Measurements from ENCODE around the gene ADCY5. TPM values are rescaled to one million over a fixed set of nuclear protein-coding genes. Genes with fewer than 3 reads are reported as not detected.

ADCY5 gene
- polyA plus RNA-seq, 3 donors = not detected

DNA sequence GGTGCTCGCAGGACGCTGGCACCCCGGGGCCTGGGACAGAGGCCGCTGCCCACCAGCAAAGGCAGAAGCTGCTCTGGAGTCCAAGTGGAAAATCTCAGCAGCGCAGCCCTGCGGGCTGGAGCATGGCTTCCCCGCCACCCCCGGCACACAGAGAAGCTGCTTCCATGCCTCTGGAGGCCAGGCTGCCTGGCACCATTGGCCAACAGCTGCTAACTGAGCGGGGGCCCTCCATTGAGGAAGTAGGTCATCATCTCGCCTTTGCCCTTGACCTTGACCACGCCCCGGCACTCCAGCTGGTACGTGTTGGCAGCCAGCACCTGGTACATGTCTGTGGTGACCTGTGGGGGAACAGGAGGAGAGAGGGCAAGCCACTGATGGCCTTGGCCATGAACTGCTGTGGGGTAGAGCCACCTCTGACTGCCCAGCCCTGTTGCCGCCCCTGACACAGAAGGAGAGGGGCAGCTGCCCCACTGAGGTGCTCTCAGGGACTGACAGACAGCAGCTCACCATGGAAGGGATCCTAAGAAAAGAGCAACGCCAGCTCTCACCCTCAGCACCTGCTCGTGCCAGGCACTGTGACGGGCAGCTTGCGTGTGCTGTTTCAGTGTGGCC, 164.4 kb downstream of the ADCY5 start:
- Histone ChIP-seq H3K9me3 (replicated peaks in 1 of 2; ENCODE audit: control insufficient read depth in 1 of 2, insufficient read depth in 1 of 2, low read length in 2 of 2) (no peaks in the 10 kb centered on the region), H2AFZ (ENCODE audit: insufficient read depth, low read depth, low read length, poor library complexity, severe bottlenecking) (no peak overlapping the region), H3K27ac (ENCODE audit: low read depth in 1 of 2, low read length in 2 of 2) (no peak overlapping the region), H3K4me2 (replicated peaks; ENCODE audit: extremely low read depth, low read length, poor library complexity, severe bottlenecking) (no peak overlapping the region), H3K4me1 (ENCODE audit: control insufficient read depth in 1 of 2, insufficient read depth in 2 of 2, low read length in 2 of 2) (no peaks in the 10 kb centered on the region), H3K27me3 (ENCODE audit: control insufficient read depth in 2 of 2, insufficient read depth in 2 of 2, low read length in 2 of 2) (no peaks in the 10 kb centered on the region), H3K4me3 (replicated peaks in 1 of 3; ENCODE audit: low read depth in 2 of 3, low read length in 3 of 3) (no peak overlapping the region), H3K79me2 (ENCODE audit: insufficient read depth, low read length) (no peaks in the 10 kb centered on the region), H4K20me1 (ENCODE audit: insufficient read depth, low read length) (no peaks in the 10 kb centered on the region), H3K36me3 (replicated peaks in 1 of 2; ENCODE audit: control insufficient read depth in 1 of 2, insufficient read depth in 2 of 2, low read length in 2 of 2) (no peaks in the 10 kb centered on the region), H3K9ac (ENCODE audit: insufficient read depth, low read length, poor library complexity, severe bottlenecking) (no peak overlapping the region)
- Mint-ChIP-seq H3K4me3 (no peak overlapping the region), H3K27me3 (ENCODE audit: low read depth in 3 of 3) (peaks cover 2 to 5% (median 4%) of the 10 kb centered on the region in 3 donors), H3K36me3 (no peaks in the 10 kb centered on the region), H3K27ac (no peak overlapping the region), H3K9me3 (no peaks in the 10 kb centered on the region), H3K4me1 (no peaks in the 10 kb centered on the region)
- TF ChIP-seq, protein P1, sequence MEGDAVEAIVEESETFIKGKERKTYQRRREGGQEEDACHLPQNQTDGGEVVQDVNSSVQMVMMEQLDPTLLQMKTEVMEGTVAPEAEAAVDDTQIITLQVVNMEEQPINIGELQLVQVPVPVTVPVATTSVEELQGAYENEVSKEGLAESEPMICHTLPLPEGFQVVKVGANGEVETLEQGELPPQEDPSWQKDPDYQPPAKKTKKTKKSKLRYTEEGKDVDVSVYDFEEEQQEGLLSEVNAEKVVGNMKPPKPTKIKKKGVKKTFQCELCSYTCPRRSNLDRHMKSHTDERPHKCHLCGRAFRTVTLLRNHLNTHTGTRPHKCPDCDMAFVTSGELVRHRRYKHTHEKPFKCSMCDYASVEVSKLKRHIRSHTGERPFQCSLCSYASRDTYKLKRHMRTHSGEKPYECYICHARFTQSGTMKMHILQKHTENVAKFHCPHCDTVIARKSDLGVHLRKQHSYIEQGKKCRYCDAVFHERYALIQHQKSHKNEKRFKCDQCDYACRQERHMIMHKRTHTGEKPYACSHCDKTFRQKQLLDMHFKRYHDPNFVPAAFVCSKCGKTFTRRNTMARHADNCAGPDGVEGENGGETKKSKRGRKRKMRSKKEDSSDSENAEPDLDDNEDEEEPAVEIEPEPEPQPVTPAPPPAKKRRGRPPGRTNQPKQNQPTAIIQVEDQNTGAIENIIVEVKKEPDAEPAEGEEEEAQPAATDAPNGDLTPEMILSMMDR (IDR thresholded peaks at IDR 0.05) = no peak
- DNase-seq = no peak
- 91% methylated on average over 16 of the region's 18 CpGs for WGBS (ENCODE audit: insufficient coverage)
- intact Hi-C loops (cut with micrococcal nuclease) = no loop called here

DNA sequence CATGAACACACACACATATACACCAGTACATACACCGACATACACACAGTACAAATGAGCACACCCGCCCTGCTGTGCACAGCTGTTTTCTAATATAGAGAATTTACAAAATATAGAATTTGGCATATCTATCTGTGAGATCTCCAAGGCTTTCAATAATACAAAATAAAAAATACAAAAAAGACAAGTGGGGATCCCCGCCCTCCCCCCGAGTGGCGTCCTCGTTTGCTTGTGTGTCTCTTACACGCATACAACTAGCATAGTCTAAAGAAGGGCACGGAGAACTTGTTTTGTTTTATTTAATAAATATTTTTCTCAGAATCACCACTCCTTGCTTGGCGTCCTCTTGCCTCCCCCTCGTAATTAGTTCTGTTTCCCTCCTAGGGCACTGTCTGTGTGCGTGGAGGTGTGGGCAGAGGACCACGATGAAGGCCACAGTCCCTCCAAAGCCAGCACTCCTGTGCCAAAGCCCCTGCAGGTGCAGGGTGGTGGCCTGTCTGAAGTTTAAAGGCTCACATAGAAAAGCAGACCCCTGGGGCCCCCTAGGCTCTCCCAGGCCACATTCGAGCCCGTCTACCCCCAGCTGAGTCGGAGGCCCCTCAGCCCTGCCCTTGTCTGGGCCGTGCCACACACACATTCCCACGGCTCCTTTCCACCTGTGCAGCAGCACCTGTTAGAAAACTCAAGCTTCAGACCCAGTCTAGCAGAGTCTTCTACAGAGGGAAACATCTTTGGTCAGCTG, 165.1 kb downstream of the ADCY5 start:
- intact Hi-C loops (cut with micrococcal nuclease) = no loop called here
- no peak overlapping the region for H2AFZ ChIP-seq (ENCODE audit: insufficient read depth, low read depth, low read length, poor library complexity, severe bottlenecking)
- Mint-ChIP-seq H3K4me3 (no peak overlapping the region), H3K9me3 (no peaks in the 10 kb centered on the region), H3K27ac (no peak overlapping the region), H3K27me3 (ENCODE audit: low read depth in 3 of 3) (peaks cover 2 to 5% (median 4%) of the 10 kb centered on the region in 3 donors), H3K4me1 (no peaks in the 10 kb centered on the region), H3K36me3 (no peaks in the 10 kb centered on the region)
- no peak overlapping the region for H3K4me2 ChIP-seq (replicated peaks; ENCODE audit: extremely low read depth, low read length, poor library complexity, severe bottlenecking)
- no peaks in the 10 kb centered on the region for H4K20me1 ChIP-seq (ENCODE audit: insufficient read depth, low read length)
- H3K9ac ChIP-seq (ENCODE audit: insufficient read depth, low read length, poor library complexity, severe bottlenecking) = no peak overlapping the region
- 91% methylated on average over 8 of the region's 17 CpGs for WGBS (ENCODE audit: insufficient coverage)
- no peaks in the 10 kb centered on the region for H3K36me3 ChIP-seq (replicated peaks in 1 of 2; ENCODE audit: control insufficient read depth in 1 of 2, insufficient read depth in 2 of 2, low read length in 2 of 2)
- H3K27me3 ChIP-seq (ENCODE audit: control insufficient read depth in 2 of 2, insufficient read depth in 2 of 2, low read length in 2 of 2) = no peaks in the 10 kb centered on the region
- H3K79me2 ChIP-seq (ENCODE audit: insufficient read depth, low read length) = no peaks in the 10 kb centered on the region
- no peaks in the 10 kb centered on the region for H3K4me1 ChIP-seq (ENCODE audit: control insufficient read depth in 1 of 2, insufficient read depth in 2 of 2, low read length in 2 of 2)
- no peak for DNase-seq
- no peak overlapping the region for H3K4me3 ChIP-seq (replicated peaks in 1 of 3; ENCODE audit: low read depth in 2 of 3, low read length in 3 of 3)
- H3K9me3 ChIP-seq (replicated peaks in 1 of 2; ENCODE audit: control insufficient read depth in 1 of 2, insufficient read depth in 1 of 2, low read length in 2 of 2) = no peaks in the 10 kb centered on the region
- no peak overlapping the region for H3K27ac ChIP-seq (ENCODE audit: low read depth in 1 of 2, low read length in 2 of 2)
- TF ChIP-seq, protein P1 (IDR thresholded peaks at IDR 0.05) = no peak

Data from CD14-positive monocyte (primary cell).